ENCODE results near the gene MAMDC2. TPM values are rescaled to one million over a fixed set of nuclear protein-coding genes. Genes with fewer than 3 reads are reported as not detected.
A peak's percentile ranks its signal among the peaks of the same experiment; 100 is the strongest.

The MAMDC2 gene
- total RNA-seq, 1 experiment from 2014 or later: 9.0 TPM

- Histone ChIP-seq H3K27me3 (no peaks in the 10 kb centered on the region), H3K9me3 (replicated peaks) (no peaks in the 10 kb centered on the region), H3K4me3 (no peak overlapping the region), H3K27ac (no peak overlapping the region), H3K36me3 (no peaks in the 10 kb centered on the region; the same call in 1 of the 2 replicates), H3K4me1 (0 out of 2 replicates have a peak, but pooled peaks cover 2% of the 10 kb centered on the region)
- no peak for DNase-seq
These were observed 90.7 kb downstream of the MAMDC2 start for GRCh38 chr9:70134360-70134759.

GRCh38 chr9:70135176-70135575, 91.5 kb downstream of the MAMDC2 start:
- Histone ChIP-seq H3K27me3 (no peaks in the 10 kb centered on the region), H3K9me3 (replicated peaks) (no peaks in the 10 kb centered on the region), H3K4me1 (0 out of 2 replicates have a peak, but pooled peaks cover 2% of the 10 kb centered on the region), H3K36me3 (no peaks in the 10 kb centered on the region), H3K4me3 (no peak overlapping the region), H3K27ac (no peak overlapping the region)
- no peak for DNase-seq

- Histone ChIP-seq H3K9me3 (replicated peaks) (no peaks in the 10 kb centered on the region), H3K27me3 (no peaks in the 10 kb centered on the region), H3K4me1 (0 out of 2 replicates have a peak, but pooled peaks cover 2% of the 10 kb centered on the region), H3K4me3 (no peak overlapping the region), H3K27ac (no peak overlapping the region), H3K36me3 (no peaks in the 10 kb centered on the region)
- peak in 1 of 2 experiments; percentile 12 for DNase-seq
These were observed 93.0 kb downstream of the MAMDC2 start for GRCh38 chr9:70136632-70137031.

- Histone ChIP-seq H3K27me3 (no peaks in the 10 kb centered on the region), H3K4me1 (no peaks in the 10 kb centered on the region), H3K9me3 (replicated peaks) (no peaks in the 10 kb centered on the region), H3K4me3 (no peak overlapping the region), H3K36me3 (no peaks in the 10 kb centered on the region), H3K27ac (no peak overlapping the region)
- no peak for DNase-seq
These were observed 93.9 kb downstream of the MAMDC2 start for GRCh38 chr9:70137577-70137976.

GRCh38 chr9:70142101-70142500, 98.5 kb downstream of the MAMDC2 start:
- no peak for DNase-seq
- no peaks in the 10 kb centered on the region for H3K27me3 ChIP-seq
- no peak overlapping the region for H3K27ac ChIP-seq
- no peak overlapping the region for H3K4me3 ChIP-seq
- H3K36me3 ChIP-seq: no peaks in the 10 kb centered on the region
- no peaks in the 10 kb centered on the region for H3K4me1 ChIP-seq
- H3K9me3 ChIP-seq (replicated peaks): no peaks in the 10 kb centered on the region

GRCh38 chr9:70143394-70144130, 99.9 kb downstream of the MAMDC2 start:
- H3K36me3 ChIP-seq: no peaks in the 10 kb centered on the region

GRCh38 chr9:70144131-70144503, 100.5 kb downstream of the MAMDC2 start:
- Histone ChIP-seq H3K4me3 (no peak overlapping the region), H3K27me3 (no peaks in the 10 kb centered on the region), H3K9me3 (replicated peaks) (no peaks in the 10 kb centered on the region), H3K36me3 (no peaks in the 10 kb centered on the region), H3K4me1 (no peaks in the 10 kb centered on the region), H3K27ac (no peak overlapping the region)
- DNase-seq: no peak

More at GRCh38 chr9:70143394-70144130, 99.9 kb downstream of the MAMDC2 start:
- DNase-seq: no peak
- no peaks in the 10 kb centered on the region for H3K27me3 ChIP-seq
- H3K4me3 ChIP-seq: no peak overlapping the region
- H3K27ac ChIP-seq: no peak overlapping the region
- H3K9me3 ChIP-seq (replicated peaks): no peaks in the 10 kb centered on the region
- H3K4me1 ChIP-seq: no peaks in the 10 kb centered on the region

- no peak overlapping the region for H3K27ac ChIP-seq
- DNase-seq: no peak
- no peaks in the 10 kb centered on the region for H3K9me3 ChIP-seq (replicated peaks)
- no peaks in the 10 kb centered on the region for H3K36me3 ChIP-seq
- H3K27me3 ChIP-seq: no peaks in the 10 kb centered on the region
- H3K4me1 ChIP-seq: no peaks in the 10 kb centered on the region
- H3K4me3 ChIP-seq: no peak overlapping the region
These were observed 102.3 kb downstream of the MAMDC2 start for GRCh38 chr9:70145981-70146380.

- Histone ChIP-seq H3K4me1 (no peaks in the 10 kb centered on the region), H3K36me3 (no peaks in the 10 kb centered on the region), H3K9me3 (replicated peaks) (no peaks in the 10 kb centered on the region), H3K27ac (no peak overlapping the region), H3K4me3 (no peak overlapping the region), H3K27me3 (no peaks in the 10 kb centered on the region)
- no peak for DNase-seq
These were observed 103.5 kb downstream of the MAMDC2 start for GRCh38 chr9:70147196-70147595.

- no peak for DNase-seq
- H3K36me3 ChIP-seq: no peaks in the 10 kb centered on the region
These were observed 104.0 kb downstream of the MAMDC2 start for GRCh38 chr9:70147651-70148050.

GRCh38 chr9:70152350-70152749, 108.7 kb downstream of the MAMDC2 start:
- Histone ChIP-seq H3K4me3 (no peak overlapping the region), H3K27ac (no peak overlapping the region), H3K4me1 (peaks cover 8% of the 10 kb centered on the region; the same call in 1 of the 2 replicates), H3K9me3 (replicated peaks) (no peaks in the 10 kb centered on the region), H3K27me3 (no peaks in the 10 kb centered on the region), H3K36me3 (no peaks in the 10 kb centered on the region)
- no peak for DNase-seq

More at GRCh38 chr9:70147651-70148050, 104.0 kb downstream of the MAMDC2 start:
- Histone ChIP-seq H3K4me3 (no peak overlapping the region), H3K27ac (no peak overlapping the region), H3K4me1 (no peaks in the 10 kb centered on the region), H3K27me3 (no peaks in the 10 kb centered on the region), H3K9me3 (replicated peaks) (no peaks in the 10 kb centered on the region)

GRCh38 chr9:70156729-70157128, 113.1 kb downstream of the MAMDC2 start:
- H3K36me3 ChIP-seq: no peaks in the 10 kb centered on the region
- DNase-seq: peak in 1 of 2 experiments; percentile 29
- H3K27ac ChIP-seq: peak overlapping the region; percentile 26
- H3K4me3 ChIP-seq: no peak overlapping the region
- H3K27me3 ChIP-seq: no peaks in the 10 kb centered on the region
- no peaks in the 10 kb centered on the region for H3K9me3 ChIP-seq (replicated peaks)
- H3K4me1 ChIP-seq: peaks cover 8% of the 10 kb centered on the region; the same call in 1 of the 2 replicates

- peaks cover 8% of the 10 kb centered on the region; the same call in 1 of the 2 replicates for H3K4me1 ChIP-seq
- H3K27me3 ChIP-seq: no peaks in the 10 kb centered on the region
- no peaks in the 10 kb centered on the region for H3K36me3 ChIP-seq
- DNase-seq: no peak
- H3K9me3 ChIP-seq (replicated peaks): no peaks in the 10 kb centered on the region
- H3K27ac ChIP-seq: no peak overlapping the region
- no peak overlapping the region for H3K4me3 ChIP-seq
These were observed 116.0 kb downstream of the MAMDC2 start for GRCh38 chr9:70159630-70160029.

GRCh38 chr9:70160686-70161600, 117.3 kb downstream of the MAMDC2 start:
- H3K9me3 ChIP-seq (replicated peaks): no peaks in the 10 kb centered on the region
- no peak overlapping the region for H3K4me3 ChIP-seq
- DNase-seq: no peak
- H3K4me1 ChIP-seq: peaks cover 8% of the 10 kb centered on the region; the same call in 1 of the 2 replicates
- no peaks in the 10 kb centered on the region for H3K36me3 ChIP-seq
- H3K27ac ChIP-seq: no peak overlapping the region
- no peaks in the 10 kb centered on the region for H3K27me3 ChIP-seq

- Histone ChIP-seq H3K27me3 (no peaks in the 10 kb centered on the region), H3K4me3 (no peak overlapping the region), H3K36me3 (no peaks in the 10 kb centered on the region), H3K9me3 (replicated peaks) (no peaks in the 10 kb centered on the region), H3K4me1 (no peaks in the 10 kb centered on the region), H3K27ac (no peak overlapping the region)
- no peak for DNase-seq
These were observed 121.5 kb downstream of the MAMDC2 start for GRCh38 chr9:70165006-70165602.

Measured in SJCRH30 (cell line).